ENCODE measurements around the gene MB21D2.

Gene MB21D2

DNA sequence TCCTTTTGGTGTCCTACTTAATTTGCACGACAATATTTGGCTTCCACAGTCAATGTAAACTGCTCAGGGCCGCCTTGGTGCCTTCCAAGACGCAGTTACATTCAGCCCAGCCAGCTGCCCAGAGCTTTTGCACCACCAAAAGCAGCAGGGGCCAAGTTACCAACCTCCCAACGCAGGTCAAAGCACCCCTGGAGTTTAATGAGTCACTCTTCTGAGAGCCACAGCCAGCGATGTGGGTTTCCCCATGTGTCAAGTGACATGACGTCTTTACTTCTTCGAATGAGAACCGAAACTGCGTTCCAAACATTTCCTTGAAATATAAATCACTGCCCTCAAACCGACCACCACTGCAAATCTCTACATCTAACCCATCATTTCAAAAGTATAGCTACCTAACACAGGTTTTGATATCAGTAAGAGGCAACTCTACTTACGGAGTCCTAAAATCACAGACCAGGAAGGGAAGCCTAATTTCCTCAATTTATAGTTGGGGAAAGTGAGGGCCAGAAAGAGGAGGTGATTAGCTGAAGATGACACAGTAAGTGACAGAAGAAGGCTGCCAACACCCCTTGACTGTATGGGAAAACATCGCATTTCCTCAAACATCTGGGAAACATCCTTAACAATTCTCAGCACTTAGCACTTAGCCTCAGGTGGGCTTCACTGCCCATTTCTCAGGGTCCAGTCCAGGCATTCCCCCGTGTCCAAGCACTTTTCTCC is 24.5 kb downstream of the MB21D2 start:
- DNase-seq (ENCODE audit: low spot score), result peak; percentile 72
- TF ChIP-seq, protein P1, sequence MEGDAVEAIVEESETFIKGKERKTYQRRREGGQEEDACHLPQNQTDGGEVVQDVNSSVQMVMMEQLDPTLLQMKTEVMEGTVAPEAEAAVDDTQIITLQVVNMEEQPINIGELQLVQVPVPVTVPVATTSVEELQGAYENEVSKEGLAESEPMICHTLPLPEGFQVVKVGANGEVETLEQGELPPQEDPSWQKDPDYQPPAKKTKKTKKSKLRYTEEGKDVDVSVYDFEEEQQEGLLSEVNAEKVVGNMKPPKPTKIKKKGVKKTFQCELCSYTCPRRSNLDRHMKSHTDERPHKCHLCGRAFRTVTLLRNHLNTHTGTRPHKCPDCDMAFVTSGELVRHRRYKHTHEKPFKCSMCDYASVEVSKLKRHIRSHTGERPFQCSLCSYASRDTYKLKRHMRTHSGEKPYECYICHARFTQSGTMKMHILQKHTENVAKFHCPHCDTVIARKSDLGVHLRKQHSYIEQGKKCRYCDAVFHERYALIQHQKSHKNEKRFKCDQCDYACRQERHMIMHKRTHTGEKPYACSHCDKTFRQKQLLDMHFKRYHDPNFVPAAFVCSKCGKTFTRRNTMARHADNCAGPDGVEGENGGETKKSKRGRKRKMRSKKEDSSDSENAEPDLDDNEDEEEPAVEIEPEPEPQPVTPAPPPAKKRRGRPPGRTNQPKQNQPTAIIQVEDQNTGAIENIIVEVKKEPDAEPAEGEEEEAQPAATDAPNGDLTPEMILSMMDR (IDR thresholded peaks at IDR 0.05; ENCODE audit: extremely low read depth, missing control alignments), result no peak

DNA sequence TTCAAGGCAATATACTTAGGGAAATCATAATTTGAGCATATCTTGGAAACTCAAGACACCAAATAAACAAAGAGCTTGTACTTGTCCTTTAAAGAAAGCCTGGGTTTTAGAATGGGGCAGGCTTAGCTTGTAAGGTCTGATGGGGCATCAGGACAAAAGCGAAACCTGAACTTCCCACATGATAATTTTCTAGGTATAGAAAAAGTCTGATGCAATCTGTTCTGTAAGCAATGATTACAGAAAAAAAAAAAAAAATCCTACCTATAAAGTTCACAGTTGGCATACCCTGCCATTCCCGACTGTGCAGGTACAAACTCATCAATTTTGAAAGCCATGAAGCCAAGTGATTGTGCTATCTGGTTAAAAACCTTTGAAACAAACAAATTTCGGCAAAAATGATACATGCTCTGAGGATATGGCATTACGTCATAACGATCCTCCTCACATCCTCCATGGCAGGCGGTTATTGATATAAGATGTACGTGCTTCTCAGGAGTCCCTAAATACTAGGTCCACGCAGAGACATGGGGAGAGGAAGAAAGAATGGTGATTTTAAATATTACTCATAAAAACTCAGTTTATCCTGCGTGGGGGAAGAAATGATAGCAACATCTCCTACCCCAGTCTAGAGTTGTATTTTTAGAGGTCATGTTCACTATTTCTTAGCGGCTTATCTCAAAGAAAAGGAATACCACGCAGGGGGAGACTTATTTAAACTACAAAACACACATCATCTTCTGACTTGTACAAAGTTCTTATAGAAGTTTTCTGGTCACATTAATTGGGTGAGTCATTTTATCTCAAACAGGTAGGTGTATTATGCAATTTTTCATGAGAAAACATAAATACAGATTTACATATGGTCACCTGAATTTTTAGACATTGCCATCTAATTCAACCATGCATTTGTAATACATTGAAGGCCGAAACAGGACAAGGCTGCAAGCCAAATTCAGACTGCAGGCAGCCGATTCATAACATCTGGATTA is 27.0 kb downstream of the MB21D2 start:
- TF ChIP-seq, protein P1 (IDR thresholded peaks at IDR 0.05; ENCODE audit: extremely low read depth, missing control alignments), result no peak
- no peak for DNase-seq (ENCODE audit: low spot score)

DNA sequence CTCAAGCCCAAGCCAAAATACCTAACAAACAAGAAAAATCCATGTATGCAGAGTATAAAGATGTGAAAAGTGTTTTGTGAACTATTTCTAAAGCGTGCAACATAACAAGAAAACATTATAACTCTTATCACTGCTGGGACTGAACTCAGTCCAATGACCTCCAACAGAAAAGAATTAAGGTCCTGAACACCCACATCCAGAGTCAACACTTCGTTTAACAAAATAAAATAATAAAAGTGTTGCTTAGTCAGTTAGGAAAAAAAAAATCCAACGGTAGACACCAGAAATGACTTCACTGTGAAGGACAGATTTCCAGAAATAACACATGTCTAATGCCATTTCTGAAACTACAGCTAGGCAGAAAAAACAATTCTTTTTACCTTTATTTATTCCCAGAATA is 28.0 kb downstream of the MB21D2 start:
- no peak for DNase-seq (ENCODE audit: low spot score)
- TF ChIP-seq, protein P1 (IDR thresholded peaks at IDR 0.05; ENCODE audit: extremely low read depth, missing control alignments), result no peak

DNA sequence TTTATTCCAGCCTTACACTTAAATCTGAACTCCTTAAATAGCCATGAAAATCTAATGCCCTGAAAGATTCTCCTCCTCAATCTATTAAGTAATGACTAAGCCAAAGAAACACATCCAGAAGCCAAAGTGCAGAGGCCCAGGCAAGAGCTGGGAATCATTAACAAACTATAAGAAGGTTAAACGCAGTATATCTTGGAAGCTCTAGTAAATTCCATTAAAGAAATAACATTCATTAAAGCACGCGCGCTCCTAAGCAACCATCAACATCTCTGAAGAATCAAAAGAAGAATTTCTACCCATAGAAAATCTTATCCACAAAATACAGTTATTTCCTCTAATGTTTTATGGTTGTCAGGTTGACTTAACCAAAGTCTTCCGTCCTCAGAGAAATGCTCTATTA is 29.5 kb downstream of the MB21D2 start:
- no peak for DNase-seq (ENCODE audit: low spot score)
- TF ChIP-seq, protein P1 (IDR thresholded peaks at IDR 0.05; ENCODE audit: extremely low read depth, missing control alignments), result no peak

DNA sequence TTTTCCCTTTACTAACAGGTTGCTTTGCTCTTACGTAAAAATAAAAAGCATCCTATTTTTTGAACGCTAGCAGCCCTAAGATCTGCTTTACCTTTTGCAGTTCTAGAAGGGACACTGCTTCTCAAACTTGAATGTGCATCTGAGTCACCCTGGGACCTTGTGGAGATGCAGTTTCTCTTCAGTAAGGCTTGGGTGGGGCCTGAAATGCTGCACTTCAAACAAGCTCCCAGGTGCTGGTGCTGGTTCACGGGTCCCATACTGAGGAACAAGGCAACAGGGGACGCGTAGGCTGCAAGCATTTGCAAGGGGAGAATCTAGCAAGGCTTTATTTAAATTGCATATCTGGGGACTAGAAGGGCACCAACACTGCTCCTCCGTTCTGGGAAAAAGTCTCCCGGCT is 30.0 kb downstream of the MB21D2 start:
- DNase-seq (ENCODE audit: low spot score), result no peak
- TF ChIP-seq, protein P1 (IDR thresholded peaks at IDR 0.05; ENCODE audit: extremely low read depth, missing control alignments), result no peak

DNA sequence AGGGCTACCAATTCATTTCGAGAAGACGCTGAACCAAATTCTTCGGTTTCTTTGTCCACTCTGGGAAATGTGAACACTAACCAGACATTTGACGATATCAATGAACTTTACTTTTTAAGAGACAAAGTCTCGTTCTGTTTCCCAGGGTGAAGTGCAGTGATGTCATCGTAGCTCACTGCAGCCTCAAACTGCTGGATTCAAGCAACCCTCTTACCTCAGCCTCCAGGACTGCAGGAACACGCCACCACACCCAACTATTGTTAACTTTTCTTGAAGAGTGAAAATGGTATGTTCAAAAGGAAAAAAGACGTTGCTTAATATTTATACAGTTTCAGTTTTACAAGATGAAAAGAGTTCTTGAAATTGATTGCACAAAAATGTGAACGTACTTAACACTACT is 30.6 kb downstream of the MB21D2 start:
- DNase-seq (ENCODE audit: low spot score), result no peak
- TF ChIP-seq, protein P1 (IDR thresholded peaks at IDR 0.05; ENCODE audit: extremely low read depth, missing control alignments), result no peak
